NCI-H1436 (cell line): ENCODE data around the gene ERP29.
"Not testable (repeated sequence)": the region's sequence is repeated elsewhere in the genome, so short reads cannot be mapped to it uniquely, and the experiment has no call there.

Source experiments
- DNase-seq: peaks from one replicate; lab custom pipeline; 2025; lab: John Stamatoyannopoulos, UW

ERP29 gene

DNA sequence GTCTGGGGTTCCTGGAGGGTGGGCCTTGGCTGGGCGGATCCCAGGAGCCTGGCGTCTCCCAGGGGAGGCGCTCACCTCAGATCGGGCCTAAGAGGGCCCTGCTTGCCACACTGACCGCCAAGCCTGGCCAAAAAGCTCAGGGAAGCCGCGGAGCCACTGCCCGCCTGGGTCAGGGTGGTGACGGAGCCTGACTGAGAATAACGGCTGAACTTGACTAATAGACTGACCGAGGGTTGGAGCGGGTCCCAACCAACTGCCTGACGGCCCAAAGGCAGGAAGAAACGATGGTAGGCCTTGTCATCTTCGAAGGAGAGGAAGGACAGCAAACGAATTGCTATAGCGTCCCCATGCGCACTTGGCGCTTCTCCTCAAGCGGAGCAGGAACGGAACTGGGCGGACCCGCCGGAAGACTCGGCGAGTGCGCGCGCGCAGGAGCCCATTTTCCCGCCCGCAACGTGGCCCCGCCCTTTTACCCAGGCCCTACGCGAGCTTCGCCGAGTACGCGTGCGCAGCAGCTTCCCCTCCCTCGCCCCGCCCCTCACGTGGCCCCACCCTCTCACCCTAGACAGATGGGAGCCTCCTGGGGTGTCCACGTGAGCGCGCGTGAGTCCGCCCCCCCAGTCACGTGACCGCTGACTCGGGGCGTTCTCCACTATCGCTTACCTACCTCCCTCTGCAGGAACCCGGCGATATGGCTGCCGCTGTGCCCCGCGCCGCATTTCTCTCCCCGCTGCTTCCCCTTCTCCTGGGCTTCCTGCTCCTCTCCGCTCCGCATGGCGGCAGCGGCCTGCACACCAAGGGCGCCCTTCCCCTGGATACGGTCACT is at the start of gene ERP29, which contains the start of gene TMEM116:
Gene ERP29 (plus strand): TSS at position 652 of the 826 bp plus-strand sequence. CDS start 40 bp downstream, at position 692.
Gene TMEM116 (minus strand): TSS at position 391 of the 826 bp plus-strand sequence. CDS start 7,895 bp downstream, outside the sequence.
- peak; percentile 98 for DNase-seq

DNA sequence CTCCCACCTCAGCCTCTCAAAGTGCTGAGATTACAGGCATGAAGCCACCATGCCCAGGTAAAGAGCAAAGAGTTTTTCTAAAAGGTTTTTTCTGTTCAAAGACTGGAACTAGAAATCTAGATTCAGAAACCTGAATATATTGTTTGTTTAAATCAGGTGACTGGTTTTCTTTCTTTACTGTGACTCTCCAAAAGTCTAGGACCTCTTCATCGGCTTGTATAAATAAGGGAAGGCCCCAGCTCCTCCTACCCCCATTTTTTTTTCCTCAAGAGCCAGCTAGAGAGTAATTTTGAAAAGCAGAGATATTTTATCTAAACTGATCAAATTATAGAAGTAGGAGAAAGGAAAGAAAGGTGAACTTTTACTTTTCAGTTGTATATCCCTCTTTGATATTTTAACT is 48.3 kb upstream of the ERP29 start:
- DNase-seq, result no peak

DNA sequence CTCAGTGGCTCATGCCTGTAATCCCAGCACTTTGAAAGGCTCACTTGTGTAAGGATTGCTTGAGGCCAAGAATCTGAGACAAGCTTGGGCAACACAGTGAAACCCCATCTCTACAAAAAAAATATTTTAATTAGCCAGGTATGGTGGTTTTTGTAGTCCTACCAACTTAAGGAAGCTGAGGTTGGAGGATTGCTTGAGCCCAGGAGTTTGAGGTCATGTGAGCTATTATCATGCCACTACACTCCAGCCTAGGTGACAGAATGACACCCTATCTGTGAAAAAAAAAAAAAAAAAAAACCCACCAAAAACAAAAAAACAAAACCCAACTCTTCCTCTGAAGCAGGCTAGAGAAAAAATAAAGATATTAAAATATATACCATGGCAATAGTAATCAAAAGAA is 41.4 kb upstream of the ERP29 start:
- no peak for DNase-seq

DNA sequence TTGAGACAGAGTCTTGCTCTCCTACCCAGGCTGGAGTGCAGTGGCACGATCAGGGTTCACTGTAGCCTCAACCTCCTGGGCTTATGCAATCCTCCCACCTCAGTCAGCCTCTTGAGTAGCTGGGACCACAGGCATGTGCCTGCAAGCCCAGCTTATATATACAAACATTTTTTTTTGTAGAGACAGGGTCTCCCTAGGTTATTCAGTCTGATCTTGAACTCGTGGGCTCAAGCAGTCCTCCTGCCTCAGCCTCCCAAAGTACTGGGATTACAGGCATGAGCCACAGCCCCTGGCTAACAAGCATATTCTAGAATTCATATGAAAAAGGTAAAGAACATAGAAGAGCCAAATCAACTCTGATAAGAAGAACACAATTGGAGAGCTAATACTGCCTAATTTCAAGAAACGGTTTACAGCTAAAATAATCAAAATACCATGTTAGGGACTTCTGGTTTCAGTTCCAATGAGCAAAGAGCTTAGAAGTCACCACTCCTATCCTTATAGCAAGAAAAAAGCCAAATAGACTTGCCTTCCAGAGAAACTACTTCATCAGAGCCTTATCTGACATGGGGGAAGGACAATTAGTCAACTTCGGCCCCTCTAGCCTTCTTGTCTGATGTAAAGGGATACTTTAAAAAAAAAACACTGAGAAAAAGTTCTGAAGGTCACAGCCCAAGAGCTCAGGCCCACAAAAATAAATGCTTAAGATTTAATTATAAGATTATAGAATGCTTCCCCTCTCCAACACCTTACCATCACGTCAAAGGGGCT is 37.9 kb upstream of the ERP29 start:
- DNase-seq, result no peak

DNA sequence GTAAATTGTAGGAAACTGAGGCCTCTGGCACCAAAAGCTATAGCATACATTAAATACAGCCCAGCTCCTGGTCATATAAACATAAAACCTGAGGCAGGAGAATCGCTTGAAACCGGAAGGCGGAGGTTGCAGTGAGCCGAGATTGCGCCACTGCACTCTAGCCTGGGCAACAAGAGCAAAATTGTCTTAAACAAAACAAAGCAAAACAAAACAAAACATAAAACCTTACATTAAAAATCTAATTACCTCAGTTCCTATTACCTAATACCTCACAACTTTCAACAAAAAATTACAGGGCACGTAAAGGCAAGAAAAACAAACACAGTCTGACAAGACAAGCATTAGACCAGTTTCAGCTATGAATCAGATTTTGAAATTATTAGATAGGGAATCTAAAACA is 36.9 kb upstream of the ERP29 start:
- DNase-seq, result no peak

DNA sequence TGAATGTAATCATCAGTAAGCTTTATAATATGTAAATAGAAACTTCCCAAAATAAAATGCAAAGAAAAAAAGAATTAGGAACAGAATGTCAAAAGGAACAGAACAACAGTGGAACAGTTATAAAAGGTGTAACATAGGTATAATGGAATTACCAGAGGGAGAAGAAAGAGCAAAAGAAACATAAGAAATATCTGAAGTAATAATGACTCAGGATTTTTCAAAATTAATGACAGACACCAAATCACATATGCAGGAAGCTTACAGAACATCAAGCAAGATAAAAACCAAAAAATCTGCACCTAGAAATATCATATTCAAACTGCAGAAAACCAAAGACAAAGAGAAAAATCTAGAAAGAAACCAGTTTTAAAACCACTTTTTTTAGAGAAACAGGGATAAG is 36.4 kb upstream of the ERP29 start:
- DNase-seq, result no peak

DNA sequence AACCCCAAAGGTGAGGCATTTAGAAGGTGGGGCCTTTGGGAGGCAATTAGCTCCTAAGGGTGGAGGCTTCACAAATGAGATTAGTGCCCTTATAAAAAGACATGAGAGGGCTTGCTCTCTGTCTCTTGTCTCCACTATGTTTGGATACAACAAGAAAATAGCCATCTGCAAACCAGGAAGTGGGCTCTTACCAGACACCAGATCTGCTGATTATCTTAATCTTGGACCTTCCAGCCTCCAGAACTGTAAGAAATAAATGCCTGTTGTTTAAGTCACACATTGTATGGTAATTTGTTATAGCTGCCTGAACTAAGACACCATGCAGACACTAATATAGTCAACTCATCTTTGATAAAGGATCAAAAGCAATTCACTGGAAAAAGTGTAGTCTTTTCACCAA is 34.7 kb upstream of the ERP29 start:
- DNase-seq, result no peak

DNA sequence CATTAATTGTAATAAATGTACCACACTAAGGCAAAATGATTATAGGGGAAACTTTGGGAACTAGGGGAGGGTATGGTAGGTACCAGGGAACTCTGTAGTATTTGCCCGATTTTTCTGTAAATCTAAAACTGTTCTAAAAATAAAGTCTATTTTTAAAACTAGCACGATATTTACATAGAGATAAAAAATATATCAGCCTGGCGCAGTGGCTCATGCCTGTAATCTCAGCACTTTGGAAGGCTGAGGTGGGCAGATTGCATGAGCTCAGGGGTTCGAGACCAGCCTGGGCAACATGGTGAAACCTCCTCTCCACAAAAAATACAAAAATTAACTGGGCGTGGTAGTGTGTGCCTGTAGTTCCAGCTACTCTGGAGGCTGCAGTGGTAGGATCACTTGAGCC is 32.6 kb upstream of the ERP29 start:
- no peak for DNase-seq

DNA sequence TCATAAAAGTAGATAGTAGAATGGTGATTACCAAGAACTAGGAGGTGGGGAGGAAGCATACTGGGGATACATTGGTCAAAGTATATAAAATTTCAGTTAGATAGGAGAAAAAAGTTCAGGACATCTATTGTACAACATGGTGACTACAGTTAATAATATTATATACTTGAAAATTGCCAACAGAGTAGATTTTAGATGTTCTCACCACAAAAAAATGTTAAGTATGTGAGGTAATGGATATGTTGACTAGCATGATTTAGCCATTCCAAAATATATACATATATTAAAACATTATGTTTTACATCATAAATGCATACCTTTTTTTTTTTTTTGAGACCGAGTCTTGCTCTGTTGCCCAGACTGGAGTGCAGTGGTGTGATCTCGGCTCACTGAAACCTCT is 31.2 kb upstream of the ERP29 start:
- no peak for DNase-seq

DNA sequence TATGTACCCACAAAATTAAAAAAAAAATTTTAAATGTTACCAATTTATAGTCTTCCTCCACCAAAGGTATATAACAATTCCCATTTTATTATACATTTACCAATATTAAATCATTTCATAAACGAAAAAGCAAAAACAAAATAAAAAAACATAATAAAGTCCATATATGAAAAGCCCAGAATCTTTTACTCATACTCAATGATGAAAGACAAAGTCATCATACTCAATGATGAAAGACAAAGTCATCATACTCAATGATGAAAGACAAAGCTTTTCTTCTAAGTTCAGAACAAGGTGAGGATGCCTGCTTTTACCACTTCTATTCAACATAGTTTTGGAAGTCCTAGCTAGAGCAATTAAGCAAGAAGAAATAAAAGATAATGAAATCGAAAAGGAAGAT is 28.4 kb upstream of the ERP29 start:
- no peak for DNase-seq

DNA sequence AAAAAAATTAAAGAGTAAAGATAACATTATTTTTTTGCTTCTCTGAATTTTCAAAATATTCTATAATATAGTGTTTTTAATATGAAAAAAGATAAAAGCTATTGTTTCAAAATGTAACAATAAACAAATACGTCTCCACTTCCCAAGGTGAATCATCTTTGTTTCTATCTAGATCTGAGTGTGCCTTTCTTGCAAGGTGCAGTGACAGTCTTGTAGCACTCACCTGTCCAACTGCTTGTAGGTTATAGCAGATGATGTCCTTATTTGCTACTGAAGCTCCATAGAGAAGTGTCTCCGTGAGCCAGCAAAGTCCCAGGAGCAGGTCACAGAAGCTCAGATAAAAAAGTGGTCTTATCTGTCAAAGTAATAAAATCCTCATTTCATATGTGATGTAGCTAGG is 21.7 kb upstream of the ERP29 start:
- DNase-seq, result no peak

DNA sequence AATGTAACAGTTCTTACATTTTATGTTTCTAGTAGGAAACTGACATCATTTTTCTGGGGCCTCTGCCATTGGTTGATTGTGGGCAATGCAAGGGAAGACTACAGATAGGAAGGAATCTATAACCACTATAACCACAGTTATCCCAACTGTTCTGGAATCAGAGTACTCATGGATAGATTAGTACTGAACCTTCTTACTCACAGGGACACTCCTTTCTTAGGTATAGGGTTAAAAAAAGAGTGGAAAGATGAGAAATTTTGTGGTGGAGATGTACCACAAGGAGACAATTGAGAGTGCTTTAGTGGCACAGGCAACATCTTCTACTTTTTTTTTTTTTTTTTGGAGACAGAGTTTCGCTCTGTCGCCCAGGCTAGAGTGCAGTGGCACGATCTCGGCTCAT is 21.3 kb upstream of the ERP29 start:
- DNase-seq, result no peak

DNA sequence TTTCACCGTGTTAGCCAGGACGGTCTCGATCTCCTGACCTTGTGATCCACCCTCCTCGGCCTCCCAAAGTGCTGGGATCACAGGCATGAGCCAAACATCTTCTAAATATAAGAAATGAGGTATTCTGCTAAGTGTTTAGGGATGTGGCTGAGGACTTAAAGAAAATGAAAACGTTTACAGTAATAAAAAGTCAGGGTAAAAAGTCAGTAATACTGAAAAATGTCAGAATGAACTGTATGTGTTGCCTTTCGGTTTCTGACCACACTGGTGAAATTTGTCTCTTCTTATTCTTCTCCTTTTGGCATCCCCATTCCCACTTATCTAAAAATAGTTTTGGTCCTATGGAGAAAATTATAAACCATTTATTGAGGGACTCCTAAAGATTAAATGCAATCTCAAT is 20.8 kb upstream of the ERP29 start:
- no peak for DNase-seq

DNA sequence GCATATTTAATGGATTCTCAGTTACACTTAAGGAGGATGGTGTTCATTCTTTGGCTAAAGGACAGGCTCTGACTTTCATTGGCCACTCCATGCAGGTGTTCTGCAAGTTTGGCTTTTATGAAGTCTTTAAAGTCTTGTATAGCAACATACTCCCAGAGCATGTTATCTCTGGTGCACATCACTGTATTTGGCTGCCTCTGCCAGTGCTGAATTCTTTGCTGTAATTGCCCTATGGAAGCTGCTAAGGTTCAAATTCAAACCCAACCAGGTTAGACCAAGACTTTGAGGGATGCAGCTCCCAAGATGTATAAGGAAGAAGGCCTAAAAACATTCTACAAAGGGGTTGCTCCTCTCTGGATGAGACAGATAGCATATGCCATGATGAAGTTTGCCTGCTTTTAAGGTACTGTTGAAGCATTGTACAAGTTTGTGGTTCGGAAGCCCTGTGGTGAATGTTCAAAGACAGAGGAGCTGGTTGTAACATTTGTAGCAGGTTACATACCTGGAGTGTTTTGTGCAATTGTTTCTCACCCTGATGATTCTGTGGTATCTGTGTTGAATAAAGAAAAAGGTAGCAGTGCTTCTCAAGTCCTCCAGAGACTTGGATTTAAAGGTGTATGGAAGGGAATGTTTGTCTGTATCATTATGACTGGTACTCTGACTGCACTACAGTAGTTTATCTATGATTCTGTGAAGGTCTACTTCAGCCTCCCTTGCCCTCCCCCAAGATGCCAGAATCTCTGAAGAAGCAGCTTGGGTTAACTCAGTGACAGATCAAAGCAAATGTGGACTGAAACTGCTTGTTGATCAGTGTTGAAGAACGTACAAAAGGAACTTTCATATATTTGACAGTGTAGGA is 19.7 kb upstream of the ERP29 start:
- no peak for DNase-seq

DNA sequence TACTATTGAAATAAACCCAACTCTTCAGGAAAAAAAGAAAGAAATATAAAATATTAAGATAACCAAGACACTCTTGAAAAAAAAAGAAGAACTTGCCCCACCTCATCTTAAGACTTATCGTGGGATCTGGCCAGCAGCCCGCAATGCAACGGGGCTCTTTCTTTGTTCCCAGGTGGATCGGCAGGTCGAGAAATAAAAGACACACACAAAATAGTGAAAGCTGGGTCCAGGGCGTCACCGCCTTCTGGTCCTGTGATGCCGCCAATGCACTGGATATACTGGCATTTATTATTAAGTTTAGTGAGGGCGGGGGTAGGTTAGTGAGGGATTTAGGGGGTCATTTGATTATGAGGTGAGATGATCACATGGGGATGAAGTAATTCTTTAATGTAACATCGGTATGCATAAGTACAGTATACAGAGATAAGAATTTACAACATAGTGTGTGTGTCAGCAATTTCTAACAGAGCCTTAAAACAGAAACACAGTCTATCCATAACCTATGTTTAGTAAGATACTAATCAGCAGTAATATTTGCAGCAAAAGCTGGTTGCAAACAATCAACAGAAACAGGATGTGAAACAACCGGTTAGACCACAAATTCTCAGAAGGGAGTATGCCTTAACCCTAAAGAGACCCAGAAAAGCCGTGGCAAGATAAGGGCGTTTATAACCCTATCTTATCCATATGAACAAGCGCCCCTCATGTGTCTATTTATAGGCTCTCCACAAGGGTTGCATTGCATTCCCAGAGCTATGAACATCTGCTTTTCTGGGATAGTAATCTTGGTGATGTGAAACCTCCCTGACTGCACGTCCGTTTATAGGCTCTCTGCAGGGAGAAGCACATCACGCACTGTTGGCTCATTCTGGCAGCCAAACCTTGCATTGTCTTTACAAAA is 18.8 kb upstream of the ERP29 start:
- DNase-seq, result not testable (repeated sequence)

DNA sequence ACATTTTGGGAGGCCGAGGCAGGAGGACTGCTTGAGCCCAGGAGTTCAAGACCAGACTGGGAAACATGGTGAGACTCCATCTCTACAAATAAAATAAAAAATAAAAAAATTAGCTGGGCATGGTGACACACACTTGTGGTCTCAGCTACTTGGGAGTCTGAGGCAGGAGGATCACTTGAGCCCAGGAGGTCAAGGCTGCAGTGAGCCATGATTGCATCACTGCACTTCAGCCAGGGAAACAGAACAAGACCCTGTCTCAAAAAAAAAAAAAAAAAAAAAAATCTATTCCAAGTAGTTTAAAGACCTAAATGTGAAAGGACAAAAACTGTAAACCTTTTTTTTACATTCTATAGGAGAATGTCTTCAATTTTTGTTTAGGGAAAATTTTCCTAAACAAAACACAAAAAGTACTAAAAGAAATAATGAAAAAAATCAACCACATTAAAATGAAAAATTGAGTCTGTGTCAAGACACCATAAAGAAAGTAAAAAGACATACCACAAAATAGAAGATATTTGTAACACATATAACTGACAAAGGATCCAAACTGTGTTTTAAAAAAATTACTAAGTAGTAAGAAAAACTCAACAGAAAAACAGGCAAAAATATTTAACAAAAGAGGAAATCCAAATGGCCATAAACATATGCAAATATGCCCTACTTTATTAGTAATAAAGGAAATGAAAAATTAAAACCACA is 17.3 kb upstream of the ERP29 start:
- no peak for DNase-seq

DNA sequence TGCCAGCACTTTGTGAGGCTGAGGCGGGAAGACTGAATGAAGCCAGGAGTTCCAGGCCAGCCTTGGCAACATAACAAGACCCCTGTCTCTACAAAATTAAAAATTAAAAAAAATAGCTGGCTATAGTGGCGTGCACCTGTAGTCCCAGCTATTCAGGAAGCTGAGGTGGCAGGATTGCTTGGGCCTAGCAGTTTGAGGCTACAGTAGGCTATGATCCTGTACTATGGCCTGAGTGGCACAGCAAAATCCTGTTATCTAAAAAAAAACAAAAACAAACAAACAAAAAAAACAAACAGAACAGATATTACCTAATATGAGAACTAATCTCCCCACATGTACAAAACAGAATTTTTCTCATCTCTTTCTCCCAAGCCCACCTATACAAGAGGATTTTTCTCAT is 15.9 kb upstream of the ERP29 start:
- no peak for DNase-seq

DNA sequence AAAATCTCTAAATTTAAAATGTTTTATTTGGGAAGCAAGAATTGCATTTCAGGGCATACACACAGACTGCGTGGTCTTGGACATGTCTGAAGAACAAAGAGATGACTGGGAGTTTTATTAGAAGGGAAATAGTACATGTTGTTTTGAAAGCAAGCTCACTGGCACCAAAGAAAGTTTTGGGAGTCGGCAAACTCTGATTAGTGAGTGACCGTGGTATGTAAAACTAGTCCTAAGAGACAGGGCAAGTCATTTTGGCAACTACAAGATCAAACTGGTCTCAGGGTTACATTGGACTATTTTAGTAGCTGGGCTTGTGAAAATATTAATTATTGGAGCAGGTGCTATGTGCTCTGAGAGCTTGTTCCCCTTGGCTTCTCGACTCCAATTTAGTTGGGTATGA is 15.2 kb upstream of the ERP29 start:
- no peak for DNase-seq

DNA sequence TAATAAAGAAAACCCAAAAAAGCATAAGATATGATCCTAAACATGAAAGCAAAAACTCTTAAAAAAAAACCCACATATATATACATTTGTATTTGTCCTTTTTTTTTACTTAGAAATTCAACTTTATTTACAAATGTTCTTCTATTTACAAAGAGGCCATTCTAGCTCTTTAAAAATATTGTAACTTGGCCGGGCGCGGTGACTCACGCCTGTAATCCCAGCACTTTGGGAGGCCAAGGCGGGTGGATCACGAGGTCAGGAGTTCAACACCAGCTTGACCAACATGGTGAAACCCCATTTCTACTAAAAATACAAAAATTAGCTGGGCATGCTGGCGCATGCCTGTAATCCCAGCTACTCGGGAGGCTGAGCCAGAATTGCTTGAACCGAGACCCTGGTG is 14.1 kb upstream of the ERP29 start:
- DNase-seq, result not testable (repeated sequence)

DNA sequence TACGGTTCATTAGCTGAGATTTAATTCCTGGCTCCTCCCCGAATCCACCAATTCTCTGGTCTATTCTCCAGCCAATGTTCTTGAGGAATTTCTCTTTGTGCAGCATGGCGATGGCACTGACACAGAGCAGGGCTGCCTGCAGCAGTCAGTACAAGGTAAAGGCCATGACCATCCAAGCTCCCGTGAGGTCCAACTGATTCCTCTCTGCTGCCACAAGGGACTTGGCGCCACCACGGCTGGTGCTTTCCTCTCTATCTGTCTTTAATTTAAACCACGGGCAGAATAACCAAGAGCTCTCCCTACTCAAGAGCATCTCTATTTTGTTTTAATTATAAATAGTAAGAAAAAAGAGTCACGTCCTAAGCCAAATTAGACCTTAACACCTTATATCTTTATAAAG is 12.4 kb upstream of the ERP29 start:
- no peak for DNase-seq

DNA sequence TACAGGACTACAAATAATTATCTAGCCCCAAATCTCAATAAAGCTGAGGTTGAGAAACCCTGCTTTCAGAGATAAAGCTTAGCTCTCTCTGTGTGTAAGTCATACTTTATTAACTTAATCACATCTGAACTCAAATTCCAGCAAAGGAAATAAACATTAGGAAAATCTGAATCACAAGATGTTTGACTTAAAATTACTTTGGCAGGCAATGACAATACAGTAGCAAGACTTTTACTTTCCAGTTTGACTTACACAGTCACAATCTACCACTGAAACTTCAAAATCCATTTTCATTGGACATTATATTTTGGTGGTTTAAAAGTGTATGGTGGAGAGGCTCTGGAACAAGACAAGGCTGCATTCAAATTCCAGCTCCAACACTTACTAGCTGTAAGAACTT is 11.7 kb upstream of the ERP29 start:
- no peak for DNase-seq
